Measurements from ENCODE around the gene SCN8A.
"Not testable (repeated sequence)": the region's sequence is repeated elsewhere in the genome, so short reads cannot be mapped to it uniquely, and the experiment has no call there.

SCN8A gene

GRCh38 chr12:51622564-51622963 lies 31.5 kb downstream of the SCN8A start:
- DNase-seq (ENCODE audit: low spot score) = no peak

GRCh38 chr12:51625370-51625769 lies 34.3 kb downstream of the SCN8A start:
- DNase-seq (ENCODE audit: low spot score) = no peak

DNA sequence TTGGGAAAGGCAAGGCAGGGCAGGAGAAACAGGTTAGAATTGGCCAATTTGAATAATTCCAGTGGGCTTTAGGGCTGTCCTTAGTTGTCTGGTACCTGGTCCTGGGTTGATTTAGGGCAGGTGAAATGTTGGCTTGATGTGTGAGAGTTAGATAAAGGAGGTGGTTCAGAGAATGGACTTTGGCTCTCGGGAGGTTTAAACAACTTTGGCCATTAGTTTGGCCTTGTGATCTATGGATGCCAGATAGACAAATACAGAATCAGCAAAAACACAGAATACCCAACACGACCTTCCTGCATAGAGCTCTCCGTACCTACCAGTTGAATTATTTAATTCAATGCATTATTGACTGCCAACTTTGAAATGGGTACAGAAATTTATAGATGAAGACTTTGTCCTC lies 35.1 kb downstream of the SCN8A start:
- DNase-seq (ENCODE audit: low spot score) = no peak

DNA sequence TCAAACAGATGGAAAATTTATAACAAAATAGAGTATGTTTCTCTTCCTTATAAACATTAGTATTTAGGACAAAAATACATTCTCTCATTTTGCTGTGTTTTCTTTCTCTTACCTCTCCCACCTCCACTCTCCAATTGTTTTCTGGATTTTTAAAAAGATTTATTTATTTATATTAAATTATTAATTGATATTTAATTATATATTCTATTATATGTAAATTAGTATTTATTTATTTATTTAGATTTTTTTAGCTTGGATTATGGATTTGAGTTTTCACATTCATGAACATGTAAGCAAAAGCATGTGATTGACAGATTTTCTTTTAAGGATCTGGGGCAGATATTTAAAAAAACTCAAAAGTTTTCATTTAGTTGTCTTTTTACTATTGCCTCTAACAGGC lies 35.6 kb downstream of the SCN8A start:
- DNase-seq (ENCODE audit: low spot score) = no peak

DNA sequence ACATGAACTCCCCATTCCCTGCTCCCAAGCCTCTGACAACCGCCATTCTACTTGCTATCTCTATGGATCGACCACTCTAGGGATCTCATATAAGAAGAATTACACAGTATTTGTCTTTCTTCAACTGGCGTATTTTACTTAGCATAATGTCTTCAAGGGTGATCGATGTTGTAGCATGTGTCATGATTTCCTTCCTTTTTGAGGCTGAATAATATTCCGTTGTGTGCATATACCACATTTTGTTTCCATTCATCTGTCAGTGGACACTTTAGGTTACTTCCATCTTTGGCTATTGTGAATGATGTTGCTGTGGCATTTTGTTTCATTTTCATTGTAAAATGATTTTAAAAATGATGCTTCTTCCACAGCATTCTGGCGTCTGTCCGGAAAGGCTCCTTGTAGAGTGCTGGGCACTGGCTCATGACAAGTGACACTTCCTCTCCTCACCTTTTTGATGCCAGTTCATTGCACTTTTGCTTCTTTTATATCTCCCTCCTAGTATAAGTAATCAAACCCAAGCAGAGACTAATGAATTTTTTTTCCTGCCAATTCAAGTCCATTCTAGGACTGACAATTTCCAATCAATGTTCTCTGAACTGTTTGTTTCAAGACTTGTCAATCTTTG lies 39.3 kb downstream of the SCN8A start:
- DNase-seq (ENCODE audit: low spot score) = no peak

GRCh38 chr12:51630986-51631385 lies 40.0 kb downstream of the SCN8A start:
- no peak for DNase-seq (ENCODE audit: low spot score)

- no peak for DNase-seq (ENCODE audit: low spot score)
Measured at GRCh38 chr12:51631591-51631990, 40.6 kb downstream of the SCN8A start.

GRCh38 chr12:51632623-51633022 lies 41.6 kb downstream of the SCN8A start:
- no peak for DNase-seq (ENCODE audit: low spot score)

- no peak for DNase-seq (ENCODE audit: low spot score)
Measured at GRCh38 chr12:51635346-51635745, 44.3 kb downstream of the SCN8A start.

GRCh38 chr12:51636581-51636980 lies 45.5 kb downstream of the SCN8A start:
- DNase-seq (ENCODE audit: low spot score) = no peak

DNA sequence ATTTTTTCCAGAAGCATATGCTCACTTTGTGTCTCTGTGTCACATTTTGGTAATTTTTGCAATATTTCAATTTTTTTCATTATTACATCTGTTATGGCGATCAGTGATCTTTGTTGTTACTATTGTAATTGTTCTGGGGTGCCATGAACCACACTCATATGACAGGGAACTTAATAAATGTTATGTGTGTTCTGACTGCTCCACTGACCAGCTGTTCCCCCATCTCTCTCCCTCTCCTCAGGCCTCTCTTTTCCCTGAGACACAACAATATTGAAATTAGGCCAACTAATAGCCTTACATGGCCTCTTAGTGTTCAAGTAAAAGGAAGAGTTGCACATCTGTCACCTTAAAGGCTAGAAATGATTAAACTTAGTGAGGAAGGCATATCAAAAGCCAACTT lies 46.0 kb downstream of the SCN8A start:
- DNase-seq (ENCODE audit: low spot score) = no peak

- no peak for DNase-seq (ENCODE audit: low spot score)
Measured at GRCh38 chr12:51639361-51639760, 48.3 kb downstream of the SCN8A start.

DNA sequence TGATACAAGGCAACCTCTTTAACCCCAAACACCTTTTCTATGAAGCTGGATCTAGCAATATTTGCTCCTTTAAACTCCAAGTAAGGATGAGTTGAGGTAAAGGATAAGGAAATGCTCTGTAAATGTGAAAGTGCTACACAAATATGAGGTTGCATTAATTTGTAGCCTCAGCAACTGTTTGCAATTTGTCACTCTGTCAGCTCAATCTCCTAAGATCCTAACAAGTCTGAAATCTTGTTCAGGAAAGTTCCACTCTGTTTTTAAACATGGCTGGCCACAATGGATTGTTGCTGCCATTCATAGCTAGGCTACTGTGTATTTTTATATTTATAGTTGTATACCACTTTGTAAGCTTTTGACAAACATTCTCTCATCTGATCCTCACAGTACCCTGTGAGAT lies 51.3 kb downstream of the SCN8A start:
- DNase-seq (ENCODE audit: low spot score) = no peak

DNA sequence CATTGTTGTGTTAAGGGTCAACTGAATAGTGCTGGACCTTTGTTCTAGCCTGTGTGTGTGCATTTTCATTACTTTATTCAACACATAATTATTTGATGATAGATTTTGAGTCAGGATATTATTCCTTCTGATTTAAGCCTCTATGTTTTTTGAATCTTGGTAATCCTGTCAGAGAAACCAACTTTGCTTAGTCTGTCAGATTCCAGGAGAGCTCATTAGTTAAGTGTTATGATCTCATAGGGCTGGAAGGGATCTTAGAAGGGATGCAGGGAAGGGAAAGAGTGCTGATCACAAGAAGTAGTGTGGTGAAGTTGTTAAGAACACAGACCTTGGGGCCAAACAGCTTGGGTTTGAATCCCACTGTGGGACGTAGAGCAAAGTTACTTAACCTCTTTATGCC lies 52.9 kb downstream of the SCN8A start:
- no peak for DNase-seq (ENCODE audit: low spot score)

- not testable (repeated sequence) for DNase-seq (ENCODE audit: low spot score)
Measured at GRCh38 chr12:51644691-51645090, 53.7 kb downstream of the SCN8A start.

DNA sequence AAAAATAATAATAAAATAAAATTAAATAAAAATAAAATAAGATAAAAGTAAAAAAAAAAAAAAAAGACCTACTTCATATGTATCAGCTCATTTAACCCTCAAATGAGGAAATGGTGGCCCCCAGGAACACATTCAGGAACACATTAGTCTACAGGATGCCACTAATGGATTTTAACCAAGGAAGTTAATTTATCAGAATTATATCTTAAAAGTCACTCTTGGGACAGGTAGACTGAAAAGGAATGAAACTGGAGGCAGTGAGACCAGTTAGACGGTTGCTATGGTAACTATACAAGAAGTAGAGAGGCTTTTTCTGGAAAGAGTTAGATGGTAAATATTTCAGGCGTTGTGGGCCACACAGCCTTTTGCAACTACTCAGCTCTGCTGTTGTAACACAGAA lies 54.9 kb downstream of the SCN8A start:
- DNase-seq (ENCODE audit: low spot score) = no peak

DNA sequence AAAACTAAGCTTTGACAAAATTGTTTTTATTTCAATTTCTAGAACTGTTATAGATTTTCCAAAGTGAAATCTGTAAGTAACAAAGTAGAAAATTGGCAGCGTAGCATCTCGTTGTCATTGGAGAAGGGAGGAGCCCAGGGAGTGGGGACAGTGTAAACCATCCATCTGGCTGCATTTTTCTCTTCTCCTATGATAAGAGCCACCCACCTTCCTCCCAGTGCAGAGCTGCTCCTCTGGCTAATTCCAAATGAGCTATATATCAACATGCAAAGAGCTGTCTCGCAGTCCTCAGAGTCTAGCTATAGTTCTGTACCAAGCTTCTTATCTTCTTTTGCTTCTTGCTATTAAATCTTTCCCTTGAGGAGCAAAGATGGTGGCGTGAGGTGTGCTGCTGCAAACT lies 56.6 kb downstream of the SCN8A start:
- DNase-seq (ENCODE audit: low spot score) = peak; percentile 44

DNA sequence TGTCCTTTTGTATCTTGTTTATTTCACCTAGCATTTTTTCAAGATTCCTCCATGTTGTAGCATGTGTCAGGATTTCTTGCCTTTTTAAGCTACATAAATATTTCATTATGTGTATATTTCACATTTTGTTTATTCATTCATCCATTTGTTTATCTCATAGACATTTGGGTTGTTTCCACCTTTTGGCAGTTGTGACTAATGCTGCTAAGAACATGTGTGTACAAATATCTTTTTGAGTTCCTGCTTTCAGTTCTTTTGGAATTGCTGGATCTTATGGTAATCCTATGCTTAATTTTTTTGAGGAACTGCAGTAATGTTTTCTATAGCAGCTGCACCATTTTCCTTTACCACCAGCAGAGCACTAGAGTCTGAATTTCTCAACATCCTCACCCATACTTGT lies 62.4 kb downstream of the SCN8A start:
- DNase-seq (ENCODE audit: low spot score) = no peak

- no peak for DNase-seq (ENCODE audit: low spot score)
Measured at GRCh38 chr12:51661199-51661598, 70.2 kb downstream of the SCN8A start.

DNA sequence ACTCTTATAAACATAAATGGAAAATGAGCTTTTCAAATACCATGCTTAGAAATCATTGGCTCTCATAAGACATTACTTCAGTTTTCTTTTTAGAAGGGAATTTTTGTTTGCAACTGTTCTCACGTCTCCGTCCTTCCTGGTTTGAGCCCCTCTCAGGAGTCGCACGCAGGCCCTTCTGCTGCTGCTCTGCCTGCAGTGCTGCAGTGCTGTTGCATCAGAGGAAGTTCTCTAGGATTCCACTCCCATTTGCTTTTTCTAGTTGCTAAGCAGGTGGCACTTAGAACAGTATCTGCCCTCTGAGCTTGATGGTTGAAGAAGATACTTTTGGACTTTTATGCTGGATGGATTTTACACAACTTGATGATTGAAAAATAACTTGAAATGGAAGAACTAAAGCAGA lies 70.8 kb downstream of the SCN8A start:
- DNase-seq (ENCODE audit: low spot score) = no peak

DNA sequence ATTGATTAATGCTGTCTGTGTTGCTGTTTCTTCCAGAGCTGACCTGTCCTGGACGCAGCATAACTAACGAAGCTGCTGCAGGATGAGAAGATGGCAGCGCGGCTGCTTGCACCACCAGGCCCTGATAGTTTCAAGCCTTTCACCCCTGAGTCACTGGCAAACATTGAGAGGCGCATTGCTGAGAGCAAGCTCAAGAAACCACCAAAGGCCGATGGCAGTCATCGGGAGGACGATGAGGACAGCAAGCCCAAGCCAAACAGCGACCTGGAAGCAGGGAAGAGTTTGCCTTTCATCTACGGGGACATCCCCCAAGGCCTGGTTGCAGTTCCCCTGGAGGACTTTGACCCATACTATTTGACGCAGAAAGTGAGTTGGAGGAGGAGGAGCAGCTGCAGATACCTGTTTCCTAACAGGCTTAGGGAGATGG lies 71.7 kb downstream of the SCN8A start:
- no peak for DNase-seq (ENCODE audit: low spot score)

DNA sequence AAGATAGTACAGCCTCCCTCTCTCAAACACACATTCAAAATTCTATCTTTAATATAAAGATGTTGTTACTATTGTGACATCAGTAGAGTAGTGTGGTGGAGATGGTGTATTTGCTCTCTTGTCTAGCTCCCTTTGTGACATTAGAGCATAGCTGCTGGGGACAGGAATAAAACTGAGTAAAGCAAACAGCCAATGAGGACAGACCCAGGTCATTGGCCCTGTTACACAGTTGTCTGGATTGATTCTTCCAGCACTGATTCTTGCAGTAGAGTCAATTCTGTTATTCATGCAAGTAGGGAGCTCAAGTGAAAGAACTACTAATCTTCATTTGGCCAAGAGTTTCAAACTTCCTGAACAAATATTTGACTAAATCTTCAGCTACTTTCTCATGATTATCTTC lies 72.4 kb downstream of the SCN8A start:
- DNase-seq (ENCODE audit: low spot score) = no peak

DNA sequence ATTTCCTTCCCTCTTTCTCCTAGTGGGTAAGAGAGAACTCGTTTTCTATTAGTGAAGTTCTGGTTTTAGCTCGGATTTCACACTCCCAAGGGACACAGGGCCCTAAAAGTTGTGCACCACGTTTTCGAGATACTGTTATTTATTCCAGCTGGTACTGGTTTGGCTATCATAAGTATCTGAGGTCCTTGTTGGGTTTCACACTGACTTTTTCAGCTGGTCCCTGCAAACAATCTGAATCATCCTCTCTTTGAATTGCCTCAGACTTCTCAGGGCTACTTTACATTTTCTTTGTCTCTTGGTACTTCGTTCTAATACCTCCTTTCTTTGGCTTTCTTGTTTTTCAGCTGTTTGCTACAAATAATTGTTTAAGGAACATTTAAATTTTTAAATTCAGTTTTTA lies 75.7 kb downstream of the SCN8A start:
- DNase-seq (ENCODE audit: low spot score) = no peak

- no peak for DNase-seq (ENCODE audit: low spot score)
Measured at GRCh38 chr12:51667269-51667668, 76.2 kb downstream of the SCN8A start.
